Measurements from ENCODE around the gene TICAM2.

GRCh38 chr5:115611873-115612272 lies 9.6 kb upstream of the TICAM2 start:
- TF ChIP-seq TAF1 (IDR thresholded peaks at IDR 0.05; ENCODE audit: low read depth, low read length): no peak
- no peak for TF ChIP-seq POLR2A (IDR thresholded peaks at IDR 0.05; ENCODE audit: low read depth, low read length)
- TF ChIP-seq POLR2AphosphoS5 (IDR thresholded peaks at IDR 0.05; ENCODE audit: low read depth, low read length): no peak
